ENCODE data around the gene CDH19.
"Not testable (repeated sequence)": the region's sequence is repeated elsewhere in the genome, so short reads cannot be mapped to it uniquely, and the experiment has no call there.

CDH19 gene

GRCh38 chr18:66564236-66564635, 39.7 kb downstream of the CDH19 start:
- no peak overlapping the region for H3K4me3 ChIP-seq (ENCODE audit: low read depth, low read length)

- H3K4me3 ChIP-seq (ENCODE audit: low read depth, low read length) = no peak overlapping the region
These were observed 41.6 kb downstream of the CDH19 start for GRCh38 chr18:66562279-66562678.

- no peak overlapping the region for H3K4me3 ChIP-seq (ENCODE audit: low read depth, low read length)
These were observed 43.8 kb downstream of the CDH19 start for GRCh38 chr18:66560094-66560493.

- no peak overlapping the region for H3K4me3 ChIP-seq (ENCODE audit: low read depth, low read length)
These were observed 45.1 kb downstream of the CDH19 start for GRCh38 chr18:66558773-66559172.

GRCh38 chr18:66557091-66557490, 46.8 kb downstream of the CDH19 start:
- no peak overlapping the region for H3K4me3 ChIP-seq (ENCODE audit: low read depth, low read length)

- H3K4me3 ChIP-seq (ENCODE audit: low read depth, low read length) = no peak overlapping the region
These were observed 48.3 kb downstream of the CDH19 start for GRCh38 chr18:66555585-66555984.

- no peak overlapping the region for H3K4me3 ChIP-seq (ENCODE audit: low read depth, low read length)
These were observed 50.1 kb downstream of the CDH19 start for GRCh38 chr18:66553824-66554223.

GRCh38 chr18:66550366-66550765, 53.5 kb downstream of the CDH19 start:
- H3K4me3 ChIP-seq (ENCODE audit: low read depth, low read length) = no peak overlapping the region

- H3K4me3 ChIP-seq (ENCODE audit: low read depth, low read length) = no peak overlapping the region
These were observed 55.1 kb downstream of the CDH19 start for GRCh38 chr18:66548747-66549146.

GRCh38 chr18:66534110-66534509, 69.8 kb downstream of the CDH19 start:
- no peak overlapping the region for H3K4me3 ChIP-seq (ENCODE audit: low read depth, low read length)

GRCh38 chr18:66533693-66534092, 70.2 kb downstream of the CDH19 start:
- H3K4me3 ChIP-seq (ENCODE audit: low read depth, low read length) = no peak overlapping the region

- no peak overlapping the region for H3K4me3 ChIP-seq (ENCODE audit: low read depth, low read length)
These were observed 80.5 kb downstream of the CDH19 start for GRCh38 chr18:66523219-66523991.

- no peak overlapping the region for H3K4me3 ChIP-seq (ENCODE audit: low read depth, low read length)
These were observed 89.9 kb downstream of the CDH19 start for GRCh38 chr18:66513996-66514395.

GRCh38 chr18:66511792-66512191, 92.1 kb downstream of the CDH19 start:
- no peak overlapping the region for H3K4me3 ChIP-seq (ENCODE audit: low read depth, low read length)

GRCh38 chr18:66511289-66511688, 92.6 kb downstream of the CDH19 start:
- H3K4me3 ChIP-seq (ENCODE audit: low read depth, low read length) = no peak overlapping the region

- H3K4me3 ChIP-seq (ENCODE audit: low read depth, low read length) = no peak overlapping the region
These were observed 93.4 kb downstream of the CDH19 start for GRCh38 chr18:66510357-66511045.

- no peak overlapping the region for H3K4me3 ChIP-seq (ENCODE audit: low read depth, low read length)
These were observed 95.0 kb downstream of the CDH19 start for GRCh38 chr18:66508937-66509336.

GRCh38 chr18:66506178-66506577, 97.7 kb downstream of the CDH19 start:
- H3K4me3 ChIP-seq (ENCODE audit: low read depth, low read length) = no peak overlapping the region

GRCh38 chr18:66497351-66497750, 106.5 kb downstream of the CDH19 start:
- H3K4me3 ChIP-seq (ENCODE audit: low read depth, low read length) = no peak overlapping the region

- H3K4me3 ChIP-seq (ENCODE audit: low read depth, low read length) = no peak overlapping the region
These were observed 108.0 kb downstream of the CDH19 start for GRCh38 chr18:66495844-66496243.

- H3K4me3 ChIP-seq (ENCODE audit: low read depth, low read length) = no peak overlapping the region
These were observed 130.0 kb downstream of the CDH19 start for GRCh38 chr18:66473882-66474281.

GRCh38 chr18:66466184-66466583, 137.7 kb downstream of the CDH19 start:
- not testable (repeated sequence) for H3K4me3 ChIP-seq (ENCODE audit: low read depth, low read length)

Measured in iPS-11a (cell line).